ENCODE measurements around the gene CNOT11. TPM values are rescaled to one million over a fixed set of nuclear protein-coding genes. Genes with fewer than 3 reads are reported as not detected.

Gene CNOT11
- total and polyA plus RNA-seq, 2 of the 4 experiments (the other 2 are of a cell fraction), result 36.4 to 55.8 TPM

GRCh38 chr2:101305035-101305434 is 52.3 kb downstream of the CNOT11 start:
- Histone ChIP-seq H3K56ac (ENCODE audit: extremely low read depth, insufficient read depth, low read length) (no peak overlapping the region), H4K5ac (ENCODE audit: low read depth, low read length) (no peak overlapping the region), H3K9me1 (ENCODE audit: insufficient read depth, low read length) (peaks cover 15% of the 10 kb centered on the region), H3K4me3 (ENCODE audit: insufficient read depth, low read depth, low read length) (no peak overlapping the region), H3K4me1 (ENCODE audit: control insufficient read depth, insufficient read depth, low read length) (peaks cover 12% of the 10 kb centered on the region), H4K8ac (ENCODE audit: low read depth in 2 of 2, low read length in 2 of 2) (no peak overlapping the region), H2AK9ac (replicated peaks; ENCODE audit: low read depth, low read length, poor library complexity) (no peak overlapping the region), H3K36me3 (ENCODE audit: control insufficient read depth, insufficient read depth, low read length) (no peaks in the 10 kb centered on the region), H3K18ac (ENCODE audit: low read depth, low read length) (no peak overlapping the region), H2AFZ (replicated peaks; ENCODE audit: low read length, poor library complexity) (no peak overlapping the region), H4K20me1 (ENCODE audit: insufficient read depth, low read length) (peaks cover 67% of the 10 kb centered on the region), H3K9ac (ENCODE audit: low read depth, low read length) (no peak overlapping the region), H3K4ac (ENCODE audit: low read depth, low read length) (no peak overlapping the region), H2BK15ac (ENCODE audit: low read depth, low read length) (no peak overlapping the region), H2AK5ac (ENCODE audit: low read depth, low read length) (no peak overlapping the region), H3K14ac (replicated peaks; ENCODE audit: low read depth, low read length) (no peak overlapping the region), H3K79me1 (ENCODE audit: low read depth in 1 of 2, low read length in 2 of 2) (peaks cover 21 to 76% of the 10 kb centered on the region in 2 experiments), H3K27me3 (ENCODE audit: control insufficient read depth, insufficient read depth, low read length) (no peaks in the 10 kb centered on the region), H3K27ac (ENCODE audit: insufficient read depth, low read length) (no peak overlapping the region), H3K23ac (ENCODE audit: low read depth, low read length) (no peak overlapping the region; the same call in 1 of the 2 replicates), H3K4me2 (ENCODE audit: low read depth, low read length) (no peak overlapping the region), H3K9me3 (ENCODE audit: control insufficient read depth, insufficient read depth, low read length) (no peaks in the 10 kb centered on the region), H2BK20ac (ENCODE audit: low read depth, low read length) (no peak overlapping the region), H2BK5ac (ENCODE audit: low read depth, low read length, poor library complexity, severe bottlenecking) (no peak overlapping the region), H4K91ac (ENCODE audit: insufficient read depth, low read depth, low read length) (no peak overlapping the region), H2BK120ac (ENCODE audit: low read depth, low read length) (no peak overlapping the region)
- 80% methylated on average over 1 of the region's 4 CpGs; no CpG with 5 or more reads in 1 of the 2 experiments for WGBS, 2 experiments (ENCODE audit: extremely low coverage in 2 of 2, insufficient read length in 1 of 2)
- ATAC-seq (ENCODE audit: low read depth) (no peak), DNase-seq (no peak)
- no peak for TF ChIP-seq MAFK (IDR thresholded peaks at IDR 0.05; ENCODE audit: low read depth, low read length)
- no peak for TF ChIP-seq CTCF (conservative IDR thresholded peaks at IDR 0.05; ENCODE audit: low read depth, low read length)
- no peak for TF ChIP-seq FOS (IDR thresholded peaks at IDR 0.05; ENCODE audit: low read depth, low read length)
- TF ChIP-seq BHLHE40 (IDR thresholded peaks at IDR 0.05; ENCODE audit: low read depth, low read length), result no peak
- no peak for TF ChIP-seq NFE2L2 (IDR thresholded peaks at IDR 0.05; ENCODE audit: low read depth, low read length)
- no peak for TF ChIP-seq POLR2A (IDR thresholded peaks at IDR 0.05; ENCODE audit: low read depth, low read length)
- no peak for TF ChIP-seq RCOR1 (IDR thresholded peaks at IDR 0.05; ENCODE audit: insufficient replicate concordance, low read length)
- no peak for TF ChIP-seq RAD21 (IDR thresholded peaks at IDR 0.05; ENCODE audit: low read length)
- TF ChIP-seq MXI1 (IDR thresholded peaks at IDR 0.05; ENCODE audit: borderline replicate concordance, low read depth, low read length), result no peak
- POLR2A ChIA-PET (ENCODE audit: unreplicated experiment), result no interaction called here
- BruUV-seq (replicated peaks), result no TSS peak
- intact Hi-C loops (cut with micrococcal nuclease) (no loop called here), in situ Hi-C loops (cut with MboI; ENCODE audit: low sequenced_read_pairs) (no loop called here), dilution Hi-C loops (cut with HindIII; ENCODE audit: low sequenced_read_pairs, unreplicated experiment) (no loop called here)
- CTCF ChIA-PET, result no interaction called here
